ENCODE measurements around the gene CDKL5. TPM values are rescaled to one million over a fixed set of nuclear protein-coding genes. Genes with fewer than 3 reads are reported as not detected.

The CDKL5 gene
- total RNA-seq, 1 donor: 3.7 TPM

DNA sequence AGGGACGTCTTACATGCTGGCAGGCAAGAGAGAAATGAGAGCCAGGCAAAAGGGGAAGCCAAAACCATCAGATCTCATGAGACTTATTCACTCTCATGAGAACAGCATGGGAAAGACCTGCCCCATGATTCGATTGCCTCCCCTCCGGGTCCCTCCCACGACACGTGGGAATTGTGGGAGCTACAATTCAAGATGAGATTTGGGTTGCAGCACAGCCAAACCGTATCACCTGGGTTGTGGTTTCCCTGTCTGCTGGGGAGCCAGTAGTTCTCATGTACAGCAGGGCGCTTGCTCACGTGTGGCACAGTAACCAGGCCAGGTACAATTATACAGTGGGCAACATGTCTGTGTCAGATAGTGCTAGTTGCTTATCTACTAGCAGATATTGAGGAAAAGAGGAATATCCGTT, 257.6 kb downstream of the CDKL5 start:
- TF ChIP-seq, protein P1, sequence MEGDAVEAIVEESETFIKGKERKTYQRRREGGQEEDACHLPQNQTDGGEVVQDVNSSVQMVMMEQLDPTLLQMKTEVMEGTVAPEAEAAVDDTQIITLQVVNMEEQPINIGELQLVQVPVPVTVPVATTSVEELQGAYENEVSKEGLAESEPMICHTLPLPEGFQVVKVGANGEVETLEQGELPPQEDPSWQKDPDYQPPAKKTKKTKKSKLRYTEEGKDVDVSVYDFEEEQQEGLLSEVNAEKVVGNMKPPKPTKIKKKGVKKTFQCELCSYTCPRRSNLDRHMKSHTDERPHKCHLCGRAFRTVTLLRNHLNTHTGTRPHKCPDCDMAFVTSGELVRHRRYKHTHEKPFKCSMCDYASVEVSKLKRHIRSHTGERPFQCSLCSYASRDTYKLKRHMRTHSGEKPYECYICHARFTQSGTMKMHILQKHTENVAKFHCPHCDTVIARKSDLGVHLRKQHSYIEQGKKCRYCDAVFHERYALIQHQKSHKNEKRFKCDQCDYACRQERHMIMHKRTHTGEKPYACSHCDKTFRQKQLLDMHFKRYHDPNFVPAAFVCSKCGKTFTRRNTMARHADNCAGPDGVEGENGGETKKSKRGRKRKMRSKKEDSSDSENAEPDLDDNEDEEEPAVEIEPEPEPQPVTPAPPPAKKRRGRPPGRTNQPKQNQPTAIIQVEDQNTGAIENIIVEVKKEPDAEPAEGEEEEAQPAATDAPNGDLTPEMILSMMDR (IDR thresholded peaks at IDR 0.05; ENCODE audit: insufficient read depth, low read length): no peak
- H3K4me3 ChIP-seq (ENCODE audit: low read depth, low read length): no peak overlapping the region
- DNase-seq (ENCODE audit: low read depth): no peak

DNA sequence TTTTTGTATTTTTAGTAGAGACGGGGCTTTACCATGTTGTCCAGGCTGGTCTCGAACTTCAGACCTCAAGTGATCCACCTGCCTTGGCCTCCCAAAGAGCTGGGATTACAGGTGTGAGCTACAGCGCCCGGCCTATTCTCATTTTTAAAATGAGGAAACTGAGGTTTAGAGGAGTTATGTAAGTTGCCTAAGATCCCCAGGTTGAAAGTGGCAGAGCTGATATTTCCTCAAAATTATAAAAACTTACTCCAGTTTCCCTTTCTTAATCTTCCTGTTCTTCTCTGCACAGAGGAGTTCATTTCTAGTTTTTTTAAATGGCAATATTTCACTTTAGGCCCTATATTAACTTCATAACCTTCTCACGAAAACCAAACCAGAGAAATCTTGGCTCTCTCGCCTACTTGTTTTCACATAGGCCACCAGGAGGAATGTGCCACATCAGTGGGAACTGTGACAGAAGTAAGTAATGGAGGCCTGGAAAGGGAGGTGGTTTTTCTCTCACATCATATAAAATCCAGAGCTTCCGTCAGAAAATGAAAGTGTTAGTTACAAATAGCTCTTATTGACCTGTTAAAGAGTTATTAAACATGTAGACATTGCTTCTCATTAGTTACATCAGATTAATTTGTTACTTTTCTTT, 262.6 kb downstream of the CDKL5 start:
- no peak for DNase-seq (ENCODE audit: low read depth)
- TF ChIP-seq, protein P1 (IDR thresholded peaks at IDR 0.05; ENCODE audit: insufficient read depth, low read length): no peak
- no peak overlapping the region for H3K4me3 ChIP-seq (ENCODE audit: low read depth, low read length)

DNA sequence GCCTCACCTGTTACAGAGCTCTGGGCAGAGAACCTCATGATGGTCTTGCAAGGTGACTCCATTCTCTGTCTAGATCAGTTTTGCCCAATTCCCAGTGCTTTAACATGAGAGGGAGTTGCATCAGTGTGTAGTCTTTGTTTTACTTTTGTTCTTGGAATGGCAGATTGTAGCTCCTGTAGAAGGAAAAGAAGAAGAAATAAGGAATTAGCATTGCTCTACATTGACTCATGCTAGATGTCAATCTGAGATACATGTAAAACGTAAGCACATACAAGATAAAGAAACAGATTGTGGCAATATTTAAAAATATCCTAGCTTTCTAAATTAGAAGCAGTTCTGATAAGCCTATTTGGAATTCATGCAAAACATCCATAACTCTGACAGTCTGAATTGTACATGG, 266.0 kb downstream of the CDKL5 start:
- DNase-seq (ENCODE audit: low read depth): no peak
- no peak overlapping the region for H3K4me3 ChIP-seq (ENCODE audit: low read depth, low read length)
- TF ChIP-seq, protein P1 (IDR thresholded peaks at IDR 0.05; ENCODE audit: insufficient read depth, low read length): no peak

DNA sequence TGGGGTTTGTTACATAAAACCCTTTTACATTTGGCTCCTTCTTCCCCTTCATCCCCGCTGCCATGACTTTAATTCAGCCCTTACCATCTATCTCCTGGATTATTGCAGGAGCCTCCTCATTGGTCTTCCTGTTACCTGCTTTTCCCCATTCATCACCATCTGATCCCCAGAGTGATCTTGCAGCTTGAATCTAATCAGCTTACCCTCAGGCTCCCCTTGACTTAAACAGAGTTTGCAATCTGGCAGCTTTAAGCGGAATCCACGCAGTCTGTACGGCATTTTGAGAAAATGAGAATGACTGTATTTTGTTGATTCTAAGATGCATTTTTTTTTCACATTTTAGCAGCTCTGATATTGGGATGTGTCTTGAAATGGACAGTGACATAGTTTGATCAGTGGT, 267.1 kb downstream of the CDKL5 start:
- TF ChIP-seq, protein P1 (IDR thresholded peaks at IDR 0.05; ENCODE audit: insufficient read depth, low read length): no peak
- H3K4me3 ChIP-seq (ENCODE audit: low read depth, low read length): no peak overlapping the region
- no peak for DNase-seq (ENCODE audit: low read depth)

DNA sequence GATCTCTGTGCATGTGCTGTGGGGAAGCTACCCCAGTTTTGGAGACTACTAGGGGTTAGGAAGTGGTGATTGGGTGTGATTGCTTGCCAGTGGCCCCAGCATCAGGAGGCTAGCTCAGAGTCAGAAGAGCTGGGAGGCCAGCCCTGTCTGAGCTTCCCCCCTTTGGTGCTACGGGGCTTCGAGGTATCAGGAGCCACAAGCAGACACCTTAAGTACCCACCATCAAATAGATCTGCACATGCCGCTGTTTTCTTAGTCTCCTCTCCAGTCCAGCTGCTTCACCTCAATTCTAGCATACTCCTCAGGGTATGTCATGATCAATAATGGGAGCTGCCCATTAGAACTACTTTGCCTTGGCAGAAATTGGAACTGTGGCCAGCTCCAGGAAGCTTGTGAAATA, 271.2 kb downstream of the CDKL5 start:
- TF ChIP-seq, protein P1 (IDR thresholded peaks at IDR 0.05; ENCODE audit: insufficient read depth, low read length): no peak
- no peak overlapping the region for H3K4me3 ChIP-seq (ENCODE audit: low read depth, low read length)
- no peak for DNase-seq (ENCODE audit: low read depth)

DNA sequence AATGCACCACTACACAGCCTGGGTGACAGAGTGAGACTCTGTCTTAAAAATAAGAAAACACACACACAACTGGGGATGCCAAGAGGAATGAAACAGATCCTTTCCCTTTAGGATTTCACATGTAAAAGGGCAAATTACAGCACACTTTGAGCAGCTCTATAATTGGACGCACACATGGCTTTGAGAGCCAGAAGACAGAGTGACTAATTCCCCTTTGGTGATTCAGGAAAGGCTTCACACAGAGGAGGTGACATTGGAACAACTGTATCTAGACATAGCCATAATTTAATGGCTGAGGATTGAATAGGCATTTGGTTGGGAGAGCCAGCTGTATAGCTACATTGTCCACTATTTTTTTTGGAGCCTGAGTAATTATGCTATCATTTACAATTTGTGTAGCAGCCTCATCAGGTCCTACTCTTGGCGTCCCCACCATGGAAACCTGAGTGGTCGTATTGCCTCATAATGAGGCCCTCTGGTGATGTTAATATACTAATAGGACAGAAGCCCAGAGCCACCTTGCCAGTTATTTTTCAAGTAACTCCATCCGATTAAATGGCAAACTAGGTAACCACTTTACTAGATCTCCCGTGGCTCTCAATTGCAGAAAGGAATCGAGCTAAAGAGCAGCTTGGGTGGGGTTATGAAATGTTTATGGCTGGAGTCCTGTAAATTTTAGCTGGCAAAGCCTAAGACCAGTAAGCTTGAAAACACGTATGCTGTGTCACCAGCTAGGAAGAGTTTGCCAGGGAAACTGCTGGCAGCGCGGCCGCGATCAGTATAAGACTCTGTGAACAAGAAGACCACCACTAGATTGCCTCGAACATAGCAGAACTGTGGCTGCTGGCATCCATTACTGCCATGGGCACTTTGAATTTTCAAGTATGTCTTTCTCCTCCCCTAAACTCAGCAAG, 273.6 kb downstream of the CDKL5 start:
- TF ChIP-seq, protein P1 (IDR thresholded peaks at IDR 0.05; ENCODE audit: insufficient read depth, low read length): no peak
- H3K4me3 ChIP-seq (ENCODE audit: low read depth, low read length): no peak overlapping the region
- DNase-seq (ENCODE audit: low read depth): peak; percentile 19
